AG04449 (cell line): Measurements from ENCODE around the gene PAQR7.

ENCODE experiments used
- CTCF ChIA-PET: fragments of 350-600 bp; formaldehyde crosslinking; extraction: SDS; loops from one replicate; lab custom pipeline; 2021; ENCODE audit warnings: antibody characterized with exemption; lab: Yijun Ruan, JAX
- POLR2A ChIA-PET: fragments of 400-600, 350-600 bp; formaldehyde crosslinking; extraction: SDS; loops from one replicate; lab custom pipeline; 2020; ENCODE audit warnings: antibody characterized with exemption, inconsistent platforms; lab: Yijun Ruan, JAX
- DNase-seq: peaks from one replicate; pipeline ENCODE4 v3.0.0-alpha.2; 2010; ENCODE audit warnings: low read depth, low spot score
- H3K4me3 ChIP-seq: 2 replicates; pipeline ENCODE4 v1.5.1; 2011; ENCODE audit warnings: low read depth, mild to moderate bottlenecking, control low read depth, low read length
- TF ChIP-seq, protein P1 (sequence below): IDR thresholded peaks from one replicate; pipeline ENCODE4 v1.5.1; 2011; ENCODE audit warnings: mild to moderate bottlenecking, moderate library complexity, low read length, control low read depth, inconsistent platforms; ENCODE audit not compliant: insufficient read depth; ENCODE audit errors: missing control alignments

Gene PAQR7

DNA sequence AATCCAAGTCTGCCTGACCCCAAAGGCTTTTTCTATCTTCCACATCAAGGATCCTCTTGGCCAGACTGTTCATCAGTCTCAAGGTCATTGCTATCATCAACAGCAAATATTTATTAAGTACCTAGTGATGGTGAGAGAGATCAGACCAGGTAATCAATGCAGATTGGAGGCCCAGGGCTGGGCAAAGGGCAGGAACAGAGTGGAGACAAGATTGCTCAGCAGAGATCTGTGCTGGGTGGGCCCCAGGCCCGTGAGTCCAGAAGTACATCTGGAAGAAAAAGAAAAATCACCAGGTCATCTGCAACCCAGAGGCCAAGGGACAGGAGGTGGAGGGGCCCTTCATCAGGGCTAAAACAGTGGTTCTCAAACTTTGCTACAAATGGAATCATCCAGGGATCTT lies 10.1 kb upstream of the PAQR7 start:
- H3K4me3 ChIP-seq: no peak overlapping the region
- TF ChIP-seq, protein P1, sequence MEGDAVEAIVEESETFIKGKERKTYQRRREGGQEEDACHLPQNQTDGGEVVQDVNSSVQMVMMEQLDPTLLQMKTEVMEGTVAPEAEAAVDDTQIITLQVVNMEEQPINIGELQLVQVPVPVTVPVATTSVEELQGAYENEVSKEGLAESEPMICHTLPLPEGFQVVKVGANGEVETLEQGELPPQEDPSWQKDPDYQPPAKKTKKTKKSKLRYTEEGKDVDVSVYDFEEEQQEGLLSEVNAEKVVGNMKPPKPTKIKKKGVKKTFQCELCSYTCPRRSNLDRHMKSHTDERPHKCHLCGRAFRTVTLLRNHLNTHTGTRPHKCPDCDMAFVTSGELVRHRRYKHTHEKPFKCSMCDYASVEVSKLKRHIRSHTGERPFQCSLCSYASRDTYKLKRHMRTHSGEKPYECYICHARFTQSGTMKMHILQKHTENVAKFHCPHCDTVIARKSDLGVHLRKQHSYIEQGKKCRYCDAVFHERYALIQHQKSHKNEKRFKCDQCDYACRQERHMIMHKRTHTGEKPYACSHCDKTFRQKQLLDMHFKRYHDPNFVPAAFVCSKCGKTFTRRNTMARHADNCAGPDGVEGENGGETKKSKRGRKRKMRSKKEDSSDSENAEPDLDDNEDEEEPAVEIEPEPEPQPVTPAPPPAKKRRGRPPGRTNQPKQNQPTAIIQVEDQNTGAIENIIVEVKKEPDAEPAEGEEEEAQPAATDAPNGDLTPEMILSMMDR: no peak
- POLR2A ChIA-PET: no interaction called here
- DNase-seq: no peak
- CTCF ChIA-PET: interaction anchor here (1.0 kb wide), 1 partner anchor 10 kb away, joined by 3 read pairs; no protein-coding TSS in a partner anchor

DNA sequence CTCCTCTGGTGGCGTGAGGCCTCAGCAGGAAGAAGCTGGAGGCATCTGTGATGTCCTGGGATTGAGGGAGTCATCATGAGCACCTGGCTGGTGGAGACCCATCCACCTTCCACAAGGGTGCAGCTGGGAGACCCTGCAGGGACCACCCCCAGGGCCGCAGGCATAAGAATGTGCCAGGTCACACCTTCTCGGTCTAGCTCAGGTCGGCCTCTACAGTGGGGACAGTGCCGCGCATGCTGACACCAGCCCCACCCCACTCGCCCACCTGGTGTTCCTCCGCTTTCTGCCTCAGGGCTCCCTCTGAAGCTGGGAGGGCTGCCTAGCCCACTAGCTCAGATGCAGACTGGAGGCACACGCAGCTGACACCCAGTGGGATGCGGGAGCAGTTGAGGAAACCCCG lies 5.8 kb upstream of the PAQR7 start:
- TF ChIP-seq, protein P1: no peak
- H3K4me3 ChIP-seq: no peak overlapping the region
- POLR2A ChIA-PET: no interaction called here
- no peak for DNase-seq
- CTCF ChIA-PET: interaction anchor here (1.0 to 3.6 kb wide), 3 partner anchors 10 to 154 kb away, joined by 3 to 13 read pairs (median 8); no protein-coding TSS in a partner anchor

DNA sequence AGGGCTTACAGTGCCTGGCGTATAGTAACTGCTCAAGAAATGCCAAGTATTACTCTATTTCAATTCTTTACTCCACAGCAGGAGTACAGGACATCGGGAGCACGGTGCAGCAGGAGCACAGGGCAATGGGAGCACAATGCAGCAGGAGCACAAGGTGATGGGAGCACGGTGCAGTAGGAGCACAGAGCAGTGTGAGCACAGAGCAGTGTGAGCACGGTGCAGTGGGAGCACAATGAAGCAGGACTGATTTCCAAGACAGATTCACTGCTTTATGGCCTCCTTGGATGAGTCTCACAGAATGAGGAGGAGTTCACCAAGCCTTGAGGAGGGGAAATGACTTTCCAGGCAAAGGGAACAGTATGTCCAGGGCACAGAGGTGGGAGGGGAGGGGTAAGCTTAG lies 5.0 kb upstream of the PAQR7 start:
- POLR2A ChIA-PET: no interaction called here

DNA sequence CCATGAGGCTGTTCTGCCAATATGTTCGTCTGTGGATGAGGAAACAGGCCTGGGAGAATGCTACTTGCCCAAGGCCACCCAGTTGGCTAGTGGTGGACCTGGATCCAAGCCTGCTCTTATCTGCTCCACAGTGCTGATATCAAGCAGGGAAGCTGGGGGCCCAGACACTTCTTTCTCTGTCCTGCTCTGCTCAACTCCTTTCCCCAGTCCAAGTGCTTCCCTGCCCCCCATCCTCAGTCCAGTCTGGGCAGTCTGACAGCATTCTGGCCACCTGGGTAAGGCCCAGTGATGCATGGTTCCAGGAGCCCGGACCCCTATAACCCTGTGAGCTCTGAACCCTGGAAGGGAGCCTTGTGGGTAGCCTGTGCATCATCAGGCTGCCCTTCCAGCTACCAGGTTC lies 4.2 kb upstream of the PAQR7 start:
- CTCF ChIA-PET: interaction anchor here (1.2 to 1.8 kb wide), 2 partner anchors 12 to 15 kb away, joined by 5 to 7 read pairs; no protein-coding TSS in a partner anchor
- POLR2A ChIA-PET: interaction anchor here (1.4 kb wide), 1 partner anchor 12 kb away, joined by 3 read pairs; no protein-coding TSS in a partner anchor
- TF ChIP-seq, protein P1: no peak
- H3K4me3 ChIP-seq: no peak overlapping the region
- no peak for DNase-seq

More for the DNA sequence above, 5.0 kb upstream of the PAQR7 start:
- DNase-seq: no peak
- H3K4me3 ChIP-seq: no peak overlapping the region
- CTCF ChIA-PET: interaction anchor here (1.0 to 3.6 kb wide), 4 partner anchors 11 to 155 kb away, joined by 3 to 13 read pairs (median 6); no protein-coding TSS in a partner anchor
- TF ChIP-seq, protein P1: no peak

DNA sequence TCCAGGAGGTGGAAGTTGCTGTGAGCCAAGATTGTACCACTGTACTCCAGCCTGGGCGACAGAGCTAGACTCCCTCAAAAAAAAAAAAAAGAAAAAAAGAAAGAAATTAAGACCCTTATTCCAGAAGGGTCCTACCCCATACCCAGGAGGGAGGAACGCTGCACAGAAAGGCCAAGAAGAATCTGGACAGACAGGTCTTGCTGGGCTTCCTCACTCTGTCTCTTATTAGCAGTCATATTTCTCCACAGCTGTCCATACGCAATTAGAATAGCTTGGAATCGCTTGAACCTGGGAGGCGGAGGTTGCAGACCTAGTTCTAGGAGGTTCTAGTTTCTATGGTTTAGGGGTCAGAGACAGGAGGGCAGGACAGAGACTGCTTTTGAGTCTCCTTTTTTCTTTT lies 3.2 kb upstream of the PAQR7 start:
- H3K4me3 ChIP-seq: no peak overlapping the region
- TF ChIP-seq, protein P1: no peak
- DNase-seq: no peak
- CTCF ChIA-PET: interaction anchor here (1.8 kb wide), 1 partner anchor 13 kb away, joined by 5 read pairs; no protein-coding TSS in a partner anchor
- POLR2A ChIA-PET: interaction anchor here (1.4 kb wide), 1 partner anchor 13 kb away, joined by 3 read pairs; no protein-coding TSS in a partner anchor

DNA sequence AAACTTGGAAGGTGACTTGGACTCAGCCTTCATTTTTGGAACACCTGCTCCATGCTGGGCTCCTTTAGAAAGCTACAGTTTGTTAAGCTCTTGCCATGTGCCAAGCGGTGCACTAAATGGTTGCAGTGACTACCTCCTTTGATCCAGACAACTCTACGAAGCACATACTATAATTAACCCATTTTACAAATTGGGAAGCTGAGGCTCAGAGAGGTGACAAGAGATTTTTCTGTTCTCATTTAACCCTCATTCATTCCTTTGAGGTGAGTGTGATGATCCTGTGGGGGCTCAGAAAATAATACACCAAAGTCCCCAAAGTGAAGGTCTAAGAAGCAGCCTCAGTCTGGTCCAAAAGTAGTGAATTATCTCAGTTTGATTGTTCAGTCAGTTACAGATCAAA lies 1.6 kb upstream of the PAQR7 start:
- no peak for DNase-seq
- no peak overlapping the region for H3K4me3 ChIP-seq
- ChIA-PET POLR2A (no interaction called here), CTCF (interaction anchor here (1.6 to 3.9 kb wide), 3 partner anchors 9 to 120 kb away, joined by 4 to 24 read pairs (median 17); partner anchors contain the start of gene PAFAH2)
- TF ChIP-seq, protein P1: no peak
